Body of pancreas (tissue), 4 donors: ENCODE measurements around the gene DYNLRB1. TPM values are rescaled to one million over a fixed set of nuclear protein-coding genes. Genes with fewer than 3 reads are reported as not detected.
"Not testable (repeated sequence)": the region's sequence is repeated elsewhere in the genome, so short reads cannot be mapped to it uniquely, and the experiment has no call there.

Experiments
- ATAC-seq: fragments of 150-250 bp; one replicate; pipeline ENCODE4 v1.9.1; 2016
- DNase-seq, 4 donors: peaks; one replicate each; pipeline ENCODE4 v3.0.0-alpha.2; 2019
- H3K27ac ChIP-seq, 4 donors: fragments of 200-600 bp; sonication (generic); 1 replicate in 3 of 4; 2 replicates in 1 of 4; pipeline versions ENCODE4 v1.5.1 to v1.6.1; 2016 to 2019; ENCODE audit warnings: mild to moderate bottlenecking in 1 of 4, mixed read lengths in 1 of 4, moderate library complexity in 1 of 4
- H3K27me3 ChIP-seq, 2 donors: fragments of 200-600 bp; sonication (generic); one replicate each; pipeline ENCODE4 v1.6.0; 2016; ENCODE audit warnings: mild to moderate bottlenecking in 1 of 2
- H3K36me3 ChIP-seq, 2 donors: fragments of 200-600 bp; sonication (generic); replicated peaks in 1 of 2; 2 replicates each; pipeline ENCODE4 v1.5.1; 2016; ENCODE audit warnings: low read depth in 2 of 2; ENCODE audit not compliant: insufficient read depth in 1 of 2
- H3K4me1 ChIP-seq: fragments of 200-600 bp; sonication (generic); one replicate; pipeline ENCODE4 v1.6.0; 2016
- H3K4me3 ChIP-seq, 2 donors: fragments of 200-600 bp; sonication (generic); 1 replicate in 1 of 2; 2 replicates in 1 of 2; pipeline ENCODE4 v1.5.1; 2016 to 2019
- H3K9me3 ChIP-seq, 3 donors: fragments of 200-600 bp; sonication (generic); 1 replicate in 2 of 3; 2 replicates in 1 of 3; pipeline ENCODE4 v1.5.1; 2016
- CTCF ChIP-seq, 7 experiments: fragments of 450-650 bp in 4 of 7; fragments of 200-600 bp in 3 of 7; sonication (generic) in 3 of 7; IDR thresholded peaks; one replicate each; pipeline ENCODE4 v1.5.1; 2016 to 2019; ENCODE audit warnings: antibody characterized with exemption in 7 of 7
- POLR2A ChIP-seq, 3 donors: fragments of 450-650 bp; IDR thresholded peaks; one replicate each; pipeline ENCODE4 v1.6.1; 2016; ENCODE audit warnings: antibody characterized with exemption in 3 of 3, mild to moderate bottlenecking in 2 of 3
- WGBS, 2 donors: methylation state at CpG; one replicate each; pipeline ENCODE4 v1.1.5; 2017; 5-methylcytosine and 5-hydroxymethylcytosine counted together
- intact Hi-C: fragments of 100-400 bp; cut with DNase I; formaldehyde crosslinking; loops from one replicate; pipeline ENCODE4 v1.15.1; 2023
- total RNA-seq, 2 donors: library from RNA; depleted of rRNA; stranded (reverse); fragments of >200 nt; gene quantifications; one replicate each; pipeline ENCODE4 v1.1.0, GENCODE V29; 2016

The DYNLRB1 gene
- total RNA-seq, 2 donors from 2014 or later: 58.9 to 64.3 TPM

DNA sequence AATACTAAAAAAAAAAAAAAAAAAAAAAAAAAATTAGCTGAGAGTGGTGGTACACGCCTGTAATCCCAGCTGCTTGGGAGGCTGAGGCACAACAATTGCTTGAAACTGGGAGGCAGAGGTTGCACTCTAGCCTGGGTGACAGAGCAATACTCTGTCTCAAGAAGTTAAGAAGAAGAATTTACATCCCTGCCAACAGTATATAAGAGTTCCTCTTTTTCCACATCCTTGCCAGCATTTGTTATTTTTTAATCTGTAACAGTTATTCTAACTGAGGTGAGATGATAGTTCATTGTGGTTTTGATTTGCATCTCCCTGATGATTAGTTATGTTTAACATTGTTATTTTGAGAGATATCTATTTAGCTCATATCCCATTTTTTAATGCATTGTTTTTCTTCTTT, 20.3 kb upstream of the DYNLRB1 start:
- TF ChIP-seq CTCF (IDR thresholded peaks at IDR 0.05) (no peak), POLR2A (IDR thresholded peaks at IDR 0.05) (no peak)
- Histone ChIP-seq H3K4me1 (no peaks in the 10 kb centered on the region), H3K27ac (no peak overlapping the region), H3K27me3 (no peaks in the 10 kb centered on the region), H3K4me3 (no peak overlapping the region), H3K9me3 (peaks cover 0 to 6% (median 0%) of the 10 kb centered on the region in 3 donors), H3K36me3 (peaks cover 1 to 15% of the 10 kb centered on the region in 2 donors)
- intact Hi-C loops: no loop called here
- DNase-seq: no peak
- ATAC-seq: no peak
- WGBS, 2 donors: 88 to 95% methylated on average over 1 of the region's 1 CpG

DNA sequence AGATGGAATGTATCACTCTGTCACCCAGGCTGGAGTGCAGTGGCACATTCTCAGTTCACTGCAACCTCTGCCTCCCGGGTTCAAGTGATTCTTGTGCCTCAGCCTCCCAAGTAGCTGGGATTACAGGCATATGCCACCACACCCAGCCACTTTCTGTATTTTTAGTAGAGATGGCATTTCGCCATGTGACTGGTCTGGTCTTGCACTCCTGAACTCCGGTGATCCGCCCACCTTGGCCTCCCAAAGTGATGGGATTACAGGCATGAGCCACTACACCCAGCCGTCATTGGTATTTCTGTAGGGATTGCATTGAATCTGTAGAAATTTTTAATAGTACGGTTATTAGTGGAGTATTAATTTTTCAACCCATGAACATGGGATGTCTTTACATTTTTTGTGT, 18.6 kb upstream of the DYNLRB1 start:
- DNase-seq, ATAC-seq, H3K9me3 ChIP-seq, H3K4me1 ChIP-seq, H3K27ac ChIP-seq, H3K36me3 ChIP-seq, H3K27me3 ChIP-seq, intact Hi-C loops, H3K4me3 ChIP-seq: not testable (repeated sequence)
- WGBS, 2 donors: 95% methylated on average over 6 of the region's 6 CpGs

GRCh38 chr20:34500823-34501222, 15.4 kb upstream of the DYNLRB1 start:
- intact Hi-C loops: no loop called here
- Histone ChIP-seq H3K27me3 (no peaks in the 10 kb centered on the region), H3K4me3 (no peak overlapping the region), H3K27ac (no peak overlapping the region), H3K4me1 (no peaks in the 10 kb centered on the region), H3K9me3 (peaks cover 0 to 6% (median 0%) of the 10 kb centered on the region in 3 donors), H3K36me3 (peaks cover 0 to 6% of the 10 kb centered on the region in 2 donors)
- ATAC-seq (no peak), DNase-seq (no peak)
- 93 to 100% methylated on average over 1 of the region's 1 CpG for WGBS, 2 donors
- TF ChIP-seq CTCF (IDR thresholded peaks at IDR 0.05): no peak
- no peak for TF ChIP-seq POLR2A (IDR thresholded peaks at IDR 0.05)

- H3K4me1 ChIP-seq: no peaks in the 10 kb centered on the region
- intact Hi-C loops: no loop called here
- H3K27me3 ChIP-seq: no peaks in the 10 kb centered on the region
- TF ChIP-seq POLR2A (IDR thresholded peaks at IDR 0.05) (no peak), CTCF (IDR thresholded peaks at IDR 0.05) (no peak)
- 95 to 96% methylated on average over 3 of the region's 3 CpGs for WGBS, 2 donors
- DNase-seq: no peak
- H3K4me3 ChIP-seq: no peak overlapping the region
- H3K27ac ChIP-seq: no peak overlapping the region
- no peak for ATAC-seq
- H3K9me3 ChIP-seq: no peaks in the 10 kb centered on the region
- peaks cover 0 to 17% of the 10 kb centered on the region in 2 donors for H3K36me3 ChIP-seq
Observed at GRCh38 chr20:34506480-34506879, 9.7 kb upstream of the DYNLRB1 start.

GRCh38 chr20:34507702-34508413, 8.4 kb upstream of the DYNLRB1 start:
- H3K36me3 ChIP-seq: peaks cover 0 to 17% of the 10 kb centered on the region in 2 donors
- H3K27me3 ChIP-seq: no peaks in the 10 kb centered on the region
- no peak for DNase-seq
- H3K27ac ChIP-seq: no peak overlapping the region
- TF ChIP-seq CTCF (IDR thresholded peaks at IDR 0.05): no peak
- no peak for TF ChIP-seq POLR2A (IDR thresholded peaks at IDR 0.05)
- intact Hi-C loops: no loop called here
- 78 to 87% methylated on average over 4 of the region's 4 CpGs for WGBS, 2 donors
- no peak overlapping the region for H3K4me3 ChIP-seq
- no peaks in the 10 kb centered on the region for H3K4me1 ChIP-seq
- ATAC-seq: no peak
- H3K9me3 ChIP-seq: no peaks in the 10 kb centered on the region
